ENCODE results near the gene UTP25.
A peak's percentile ranks its signal among the peaks of the same experiment; 100 is the strongest.

The UTP25 gene

GRCh38 chr1:209823143-209824041, 4.4 kb upstream of the UTP25 start:
- peak; percentile 67 for TF ChIP-seq CTCF (IDR thresholded peaks at IDR 0.05; ENCODE audit: extremely low read depth, insufficient read depth, missing control alignments)
- DNase-seq (ENCODE audit: low spot score): peak; percentile 43
- in situ Hi-C loops (cut with MboI; ENCODE audit: low pct_unique_long_range_greater_than_20kb, low sequenced_read_pairs, unreplicated experiment): no loop called here

- in situ Hi-C loops (cut with MboI; ENCODE audit: low pct_unique_long_range_greater_than_20kb, low sequenced_read_pairs, unreplicated experiment): no loop called here
- TF ChIP-seq CTCF (IDR thresholded peaks at IDR 0.05; ENCODE audit: extremely low read depth, insufficient read depth, missing control alignments): no peak
- no peak for DNase-seq (ENCODE audit: low spot score)
Measured at GRCh38 chr1:209825591-209826434, 2.0 kb upstream of the UTP25 start.

GRCh38 chr1:209829716-209830115, 1.9 kb downstream of the UTP25 start:
- in situ Hi-C loops (cut with MboI; ENCODE audit: low pct_unique_long_range_greater_than_20kb, low sequenced_read_pairs, unreplicated experiment): no loop called here
- no peak for TF ChIP-seq CTCF (IDR thresholded peaks at IDR 0.05; ENCODE audit: extremely low read depth, insufficient read depth, missing control alignments)

GRCh38 chr1:209830722-209831121, 3.0 kb downstream of the UTP25 start:
- no peak for TF ChIP-seq CTCF (IDR thresholded peaks at IDR 0.05; ENCODE audit: extremely low read depth, insufficient read depth, missing control alignments)
- in situ Hi-C loops (cut with MboI; ENCODE audit: low pct_unique_long_range_greater_than_20kb, low sequenced_read_pairs, unreplicated experiment): no loop called here
- no peak for DNase-seq (ENCODE audit: low spot score)

More at GRCh38 chr1:209829716-209830115, 1.9 kb downstream of the UTP25 start:
- DNase-seq (ENCODE audit: low spot score): no peak

GRCh38 chr1:209831615-209832014, 3.8 kb downstream of the UTP25 start:
- DNase-seq (ENCODE audit: low spot score): no peak
- no peak for TF ChIP-seq CTCF (IDR thresholded peaks at IDR 0.05; ENCODE audit: extremely low read depth, insufficient read depth, missing control alignments)
- in situ Hi-C loops (cut with MboI; ENCODE audit: low pct_unique_long_range_greater_than_20kb, low sequenced_read_pairs, unreplicated experiment): no loop called here

- TF ChIP-seq CTCF (IDR thresholded peaks at IDR 0.05; ENCODE audit: extremely low read depth, insufficient read depth, missing control alignments): no peak
- DNase-seq (ENCODE audit: low spot score): no peak
- in situ Hi-C loops (cut with MboI; ENCODE audit: low pct_unique_long_range_greater_than_20kb, low sequenced_read_pairs, unreplicated experiment): no loop called here
Measured at GRCh38 chr1:209835782-209836298, 8.1 kb downstream of the UTP25 start.
